HEK293 (cell line): ENCODE data around the gene RHOF.

Experiments
- CTCF ChIP-seq: fragments of 450-650 bp; formaldehyde crosslinking; IDR thresholded peaks from 2 replicates; pipeline ENCODE4 v1.5.1; 2016; ENCODE audit warnings: missing biosample characterization, missing genetic modification characterization
- ZEB2 ChIP-seq: fragments of 450-650 bp; formaldehyde crosslinking; IDR thresholded peaks from 2 replicates; pipeline ENCODE4 v1.5.1; 2016; ENCODE audit warnings: missing biosample characterization, missing genetic modification characterization
- ZNF133 ChIP-seq: fragments of 450-650 bp; formaldehyde crosslinking; IDR thresholded peaks from 2 replicates; pipeline ENCODE4 v1.5.1; 2016; ENCODE audit warnings: missing biosample characterization, missing genetic modification characterization
- ZNF639 ChIP-seq: fragments of 450-650 bp; formaldehyde crosslinking; IDR thresholded peaks from 2 replicates; pipeline ENCODE4 v1.5.1; 2016; ENCODE audit warnings: missing biosample characterization, missing genetic modification characterization

GRCh38 chr12:121795034-121795968 lies 1.8 kb upstream of the RHOF start:
- TF ChIP-seq CTCF (tag by site-specific recombination) (peak; percentile 92), ZNF639 (tag by site-specific recombination) (peak; percentile 29; the same call in 1 of the 2 replicates), ZNF133 (tag by site-specific recombination) (no peak), ZEB2 (tag by site-specific recombination) (no peak)
